IPS-15b (cell line): ENCODE measurements around the gene COASY.

Experiments
- H3K27me3 ChIP-seq: one replicate; pipeline ENCODE4 v1.6.1; 2013; ENCODE audit warnings: low read length; ENCODE audit not compliant: control insufficient read depth, insufficient read depth
- H3K36me3 ChIP-seq: one replicate; pipeline ENCODE4 v1.6.1; 2013; ENCODE audit warnings: low read length; ENCODE audit not compliant: control insufficient read depth, insufficient read depth
- H3K4me1 ChIP-seq: one replicate; pipeline ENCODE4 v1.6.1; 2013; ENCODE audit warnings: mild to moderate bottlenecking, low read length; ENCODE audit not compliant: control insufficient read depth, insufficient read depth
- H3K4me3 ChIP-seq: one replicate; pipeline ENCODE4 v1.5.1; 2013; ENCODE audit warnings: low read depth, low read length
- H3K9ac ChIP-seq: one replicate; pipeline ENCODE4 v1.6.1; 2013; ENCODE audit warnings: low read depth, mild to moderate bottlenecking, low read length
- H3K9me3 ChIP-seq: one replicate; pipeline ENCODE4 v1.6.1; 2013; ENCODE audit warnings: mild to moderate bottlenecking, low read length; ENCODE audit not compliant: control insufficient read depth, insufficient read depth

COASY gene

GRCh38 chr17:42521036-42521435 lies 40.9 kb upstream of the COASY start:
- Histone ChIP-seq H3K9me3 (no peaks in the 10 kb centered on the region), H3K27me3 (no peaks in the 10 kb centered on the region), H3K9ac (no peak overlapping the region), H3K36me3 (peaks cover 7% of the 10 kb centered on the region), H3K4me3 (no peak overlapping the region), H3K4me1 (peaks cover 15% of the 10 kb centered on the region)

GRCh38 chr17:42521666-42522262 lies 40.2 kb upstream of the COASY start:
- Histone ChIP-seq H3K27me3 (no peaks in the 10 kb centered on the region), H3K9ac (no peak overlapping the region), H3K4me3 (no peak overlapping the region), H3K36me3 (peaks cover 3% of the 10 kb centered on the region), H3K9me3 (no peaks in the 10 kb centered on the region), H3K4me1 (peaks cover 15% of the 10 kb centered on the region)

GRCh38 chr17:42522263-42522790 lies 39.6 kb upstream of the COASY start:
- H3K27me3 ChIP-seq, result no peaks in the 10 kb centered on the region
- H3K9me3 ChIP-seq, result no peaks in the 10 kb centered on the region
- H3K36me3 ChIP-seq, result peaks cover 3% of the 10 kb centered on the region
- H3K4me3 ChIP-seq, result no peak overlapping the region
- H3K4me1 ChIP-seq, result peaks cover 15% of the 10 kb centered on the region
- H3K9ac ChIP-seq, result no peak overlapping the region

- Histone ChIP-seq H3K27me3 (no peaks in the 10 kb centered on the region), H3K36me3 (peaks cover 3% of the 10 kb centered on the region), H3K4me1 (peaks cover 15% of the 10 kb centered on the region), H3K9me3 (no peaks in the 10 kb centered on the region), H3K4me3 (no peak overlapping the region), H3K9ac (no peak overlapping the region)
Observed at GRCh38 chr17:42522798-42523278, 39.1 kb upstream of the COASY start.

GRCh38 chr17:42525221-42525620 lies 36.7 kb upstream of the COASY start:
- no peak overlapping the region for H3K9ac ChIP-seq
- peaks cover 4% of the 10 kb centered on the region for H3K4me1 ChIP-seq
- peaks cover 3% of the 10 kb centered on the region for H3K36me3 ChIP-seq
- H3K27me3 ChIP-seq, result no peaks in the 10 kb centered on the region
- H3K9me3 ChIP-seq, result no peaks in the 10 kb centered on the region
- H3K4me3 ChIP-seq, result no peak overlapping the region

- H3K9ac ChIP-seq, result no peak overlapping the region
- H3K27me3 ChIP-seq, result peaks cover 3% of the 10 kb centered on the region
- H3K4me3 ChIP-seq, result no peak overlapping the region
- no peaks in the 10 kb centered on the region for H3K9me3 ChIP-seq
- no peaks in the 10 kb centered on the region for H3K4me1 ChIP-seq
- H3K36me3 ChIP-seq, result peaks cover 3% of the 10 kb centered on the region
Observed at GRCh38 chr17:42526031-42526444, 35.9 kb upstream of the COASY start.

GRCh38 chr17:42527932-42528331 lies 34.0 kb upstream of the COASY start:
- no peaks in the 10 kb centered on the region for H3K36me3 ChIP-seq
- H3K4me3 ChIP-seq, result no peak overlapping the region
- H3K4me1 ChIP-seq, result no peaks in the 10 kb centered on the region
- no peaks in the 10 kb centered on the region for H3K9me3 ChIP-seq
- H3K27me3 ChIP-seq, result peaks cover 9% of the 10 kb centered on the region
- H3K9ac ChIP-seq, result no peak overlapping the region

- Histone ChIP-seq H3K9me3 (no peaks in the 10 kb centered on the region), H3K27me3 (peaks cover 12% of the 10 kb centered on the region), H3K9ac (no peak overlapping the region), H3K36me3 (no peaks in the 10 kb centered on the region), H3K4me1 (no peaks in the 10 kb centered on the region), H3K4me3 (no peak overlapping the region)
Observed at GRCh38 chr17:42529061-42529460, 32.9 kb upstream of the COASY start.

- Histone ChIP-seq H3K9ac (no peak overlapping the region), H3K4me3 (no peak overlapping the region), H3K4me1 (peaks cover 8% of the 10 kb centered on the region), H3K36me3 (no peaks in the 10 kb centered on the region), H3K27me3 (peaks cover 12% of the 10 kb centered on the region), H3K9me3 (no peaks in the 10 kb centered on the region)
Observed at GRCh38 chr17:42530952-42531454, 30.9 kb upstream of the COASY start.

GRCh38 chr17:42531455-42532354 lies 30.2 kb upstream of the COASY start:
- peaks cover 12% of the 10 kb centered on the region for H3K27me3 ChIP-seq
- peak overlapping the region; percentile 20 for H3K4me3 ChIP-seq
- H3K9me3 ChIP-seq, result no peaks in the 10 kb centered on the region
- no peak overlapping the region for H3K9ac ChIP-seq
- H3K4me1 ChIP-seq, result peaks cover 8% of the 10 kb centered on the region
- no peaks in the 10 kb centered on the region for H3K36me3 ChIP-seq

GRCh38 chr17:42535155-42536047 lies 26.5 kb upstream of the COASY start:
- no peaks in the 10 kb centered on the region for H3K9me3 ChIP-seq
- no peak overlapping the region for H3K9ac ChIP-seq
- peaks cover 12% of the 10 kb centered on the region for H3K27me3 ChIP-seq
- peak overlapping the region; percentile 45 for H3K4me3 ChIP-seq
- peaks cover 14% of the 10 kb centered on the region for H3K36me3 ChIP-seq
- peaks cover 8% of the 10 kb centered on the region for H3K4me1 ChIP-seq
